ENCODE data around the gene TANC1.

Gene TANC1

GRCh38 chr2:158963071-158963470, 5.4 kb upstream of the TANC1 start:
- DNase-seq: no peak

GRCh38 chr2:158965107-158965506, 3.3 kb upstream of the TANC1 start:
- DNase-seq: no peak

- no peak for DNase-seq
These were observed 2.8 kb upstream of the TANC1 start for GRCh38 chr2:158965641-158966040.

GRCh38 chr2:158966312-158966711, 2.1 kb upstream of the TANC1 start:
- no peak for DNase-seq

GRCh38 chr2:158967114-158967730, 1.2 kb upstream of the TANC1 start:
- no peak for DNase-seq

GRCh38 chr2:158967731-158968395, 577 bp upstream of the TANC1 start:
- DNase-seq: no peak

GRCh38 chr2:158969162-158969714, 798 bp downstream of the TANC1 start:
- no peak for DNase-seq

GRCh38 chr2:158969715-158970240, 1.3 kb downstream of the TANC1 start:
- no peak for DNase-seq

- DNase-seq: no peak
These were observed 1.9 kb downstream of the TANC1 start for GRCh38 chr2:158970241-158970751.

GRCh38 chr2:158973116-158973956, 4.9 kb downstream of the TANC1 start:
- no peak for DNase-seq

GRCh38 chr2:158975271-158975921, 7.0 kb downstream of the TANC1 start:
- DNase-seq: no peak

- DNase-seq: no peak
These were observed 11.3 kb downstream of the TANC1 start for GRCh38 chr2:158979772-158980171.

GRCh38 chr2:158984604-158985135, 16.2 kb downstream of the TANC1 start:
- no peak for DNase-seq

- no peak for DNase-seq
These were observed 20.1 kb downstream of the TANC1 start for GRCh38 chr2:158988501-158988900.

- no peak for DNase-seq
These were observed 20.7 kb downstream of the TANC1 start for GRCh38 chr2:158989165-158989564.

GRCh38 chr2:158990397-158991214, 22.2 kb downstream of the TANC1 start:
- no peak for DNase-seq

- DNase-seq: no peak
These were observed 24.6 kb downstream of the TANC1 start for GRCh38 chr2:158993030-158993429.

- no peak for DNase-seq
These were observed 25.5 kb downstream of the TANC1 start for GRCh38 chr2:158993721-158994587.

- no peak for DNase-seq
These were observed 26.7 kb downstream of the TANC1 start for GRCh38 chr2:158994920-158995676.

GRCh38 chr2:158995677-158996049, 27.2 kb downstream of the TANC1 start:
- DNase-seq: no peak
